ENCODE data around the gene MINDY4.
A peak's percentile ranks its signal among the peaks of the same experiment; 100 is the strongest.

MINDY4 gene

GRCh38 chr7:30771174-30771879 lies at the start of gene MINDY4:
MINDY4 (plus strand) TSS chr7:30771417; CDS start chr7:30771494, 77 bp downstream.
- peak; percentile 72 to 85 for DNase-seq

- no peak for DNase-seq
Measured at GRCh38 chr7:30722187-30722586, 49.0 kb upstream of the MINDY4 start.

- no peak for DNase-seq
Measured at GRCh38 chr7:30722671-30723070, 48.5 kb upstream of the MINDY4 start.

GRCh38 chr7:30723776-30724175 lies 47.4 kb upstream of the MINDY4 start:
- DNase-seq = no peak

- no peak for DNase-seq
Measured at GRCh38 chr7:30726296-30727006, 44.8 kb upstream of the MINDY4 start.

GRCh38 chr7:30727061-30727945 lies 43.9 kb upstream of the MINDY4 start:
- no peak for DNase-seq

- DNase-seq = no peak
Measured at GRCh38 chr7:30728591-30729100, 42.6 kb upstream of the MINDY4 start.

GRCh38 chr7:30729642-30730041 lies 41.6 kb upstream of the MINDY4 start:
- DNase-seq = no peak

- no peak for DNase-seq
Measured at GRCh38 chr7:30730097-30730496, 41.1 kb upstream of the MINDY4 start.

GRCh38 chr7:30730996-30731395 lies 40.2 kb upstream of the MINDY4 start:
- no peak for DNase-seq

- DNase-seq = peak in 1 of 2 experiments; percentile 23
Measured at GRCh38 chr7:30731581-30731980, 39.6 kb upstream of the MINDY4 start.

- no peak for DNase-seq
Measured at GRCh38 chr7:30732606-30733005, 38.6 kb upstream of the MINDY4 start.

GRCh38 chr7:30733216-30733615 lies 38.0 kb upstream of the MINDY4 start:
- DNase-seq = no peak

GRCh38 chr7:30733691-30734090 lies 37.5 kb upstream of the MINDY4 start:
- no peak for DNase-seq

GRCh38 chr7:30734497-30734896 lies 36.7 kb upstream of the MINDY4 start:
- no peak for DNase-seq

- DNase-seq = no peak
Measured at GRCh38 chr7:30735631-30736030, 35.6 kb upstream of the MINDY4 start.

GRCh38 chr7:30736291-30736690 lies 34.9 kb upstream of the MINDY4 start:
- no peak for DNase-seq

- no peak for DNase-seq
Measured at GRCh38 chr7:30738026-30738915, 32.9 kb upstream of the MINDY4 start.

GRCh38 chr7:30739691-30740090 lies 31.5 kb upstream of the MINDY4 start:
- DNase-seq = no peak

- DNase-seq = peak; percentile 71 to 73
Measured at GRCh38 chr7:30740417-30741181, 30.6 kb upstream of the MINDY4 start.

- no peak for DNase-seq
Measured at GRCh38 chr7:30741289-30741688, 29.9 kb upstream of the MINDY4 start.
